WTC11 (cell line): ENCODE measurements around the gene MTMR6.
A peak's percentile ranks its signal among the peaks of the same experiment; 100 is the strongest.

Experiments
- ATF2 ChIP-seq: sonication (generic); formaldehyde crosslinking; IDR thresholded peaks from 2 replicates; pipeline ENCODE4 v1.8.1; 2022; ENCODE audit warnings: low read depth, missing genetic modification reagents, borderline replicate concordance
- FOXK1 ChIP-seq: sonication (generic); formaldehyde crosslinking; IDR thresholded peaks from 2 replicates; pipeline ENCODE4 v1.8.0; 2022; ENCODE audit warnings: mild to moderate bottlenecking, moderate library complexity, missing genetic modification reagents
- NFE2L1 ChIP-seq: sonication (generic); formaldehyde crosslinking; IDR thresholded peaks from 2 replicates; pipeline ENCODE4 v1.8.1; 2023; ENCODE audit warnings: missing genetic modification reagents
- NFYB ChIP-seq: sonication (generic); formaldehyde crosslinking; conservative IDR thresholded peaks from 2 replicates; pipeline ENCODE4 v1.8.0; 2022; ENCODE audit warnings: low read depth, missing genetic modification reagents
- ZMAT4 ChIP-seq: fragments of 250-450 bp; sonication (Bioruptor Pico); IDR thresholded peaks from 2 replicates; pipeline ENCODE4 v1.9.0; 2021; ENCODE audit warnings: mild to moderate bottlenecking
- ZNF121 ChIP-seq: sonication (generic); formaldehyde crosslinking; IDR thresholded peaks from 2 replicates; pipeline ENCODE4 v1.8.0; 2023; ENCODE audit warnings: missing genetic modification reagents
- ZNF281 ChIP-seq: sonication (generic); formaldehyde crosslinking; IDR thresholded peaks from 2 replicates; pipeline ENCODE4 v1.8.0; 2023; ENCODE audit warnings: mild to moderate bottlenecking, missing genetic modification reagents
- ZNF512 ChIP-seq: sonication (generic); formaldehyde crosslinking; IDR thresholded peaks from 2 replicates; pipeline ENCODE4 v1.8.1; 2022; ENCODE audit warnings: missing genetic modification reagents, borderline replicate concordance

GRCh38 chr13:25301347-25302113 is 14.2 kb upstream of the MTMR6 start, which contains the start of gene NUP58:
- peak; percentile 89 for TF ChIP-seq NFE2L1 (CRISPR knock-in tag)
- peak; percentile 91 for TF ChIP-seq FOXK1 (CRISPR knock-in tag)
- TF ChIP-seq ATF2 (CRISPR knock-in tag) = no peak
- no peak for TF ChIP-seq ZMAT4 (CRISPR knock-in tag)
- no peak for TF ChIP-seq NFYB (CRISPR knock-in tag)
- TF ChIP-seq ZNF512 (CRISPR knock-in tag) = no peak
- no peak for TF ChIP-seq ZNF121 (CRISPR knock-in tag)
- TF ChIP-seq ZNF281 = peak; percentile 49; the same call in 1 of the 2 replicates
